LNCAP (cell line): ENCODE measurements around the gene VMA21.

Experiments used
- TF ChIP-seq, protein P1 (sequence below): fragments of 450-650 bp; IDR thresholded peaks from 2 replicates; pipeline ENCODE4 v1.5.1; 2017; ENCODE audit warnings: mild to moderate bottlenecking

Gene VMA21, protein sequence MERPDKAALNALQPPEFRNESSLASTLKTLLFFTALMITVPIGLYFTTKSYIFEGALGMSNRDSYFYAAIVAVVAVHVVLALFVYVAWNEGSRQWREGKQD

DNA sequence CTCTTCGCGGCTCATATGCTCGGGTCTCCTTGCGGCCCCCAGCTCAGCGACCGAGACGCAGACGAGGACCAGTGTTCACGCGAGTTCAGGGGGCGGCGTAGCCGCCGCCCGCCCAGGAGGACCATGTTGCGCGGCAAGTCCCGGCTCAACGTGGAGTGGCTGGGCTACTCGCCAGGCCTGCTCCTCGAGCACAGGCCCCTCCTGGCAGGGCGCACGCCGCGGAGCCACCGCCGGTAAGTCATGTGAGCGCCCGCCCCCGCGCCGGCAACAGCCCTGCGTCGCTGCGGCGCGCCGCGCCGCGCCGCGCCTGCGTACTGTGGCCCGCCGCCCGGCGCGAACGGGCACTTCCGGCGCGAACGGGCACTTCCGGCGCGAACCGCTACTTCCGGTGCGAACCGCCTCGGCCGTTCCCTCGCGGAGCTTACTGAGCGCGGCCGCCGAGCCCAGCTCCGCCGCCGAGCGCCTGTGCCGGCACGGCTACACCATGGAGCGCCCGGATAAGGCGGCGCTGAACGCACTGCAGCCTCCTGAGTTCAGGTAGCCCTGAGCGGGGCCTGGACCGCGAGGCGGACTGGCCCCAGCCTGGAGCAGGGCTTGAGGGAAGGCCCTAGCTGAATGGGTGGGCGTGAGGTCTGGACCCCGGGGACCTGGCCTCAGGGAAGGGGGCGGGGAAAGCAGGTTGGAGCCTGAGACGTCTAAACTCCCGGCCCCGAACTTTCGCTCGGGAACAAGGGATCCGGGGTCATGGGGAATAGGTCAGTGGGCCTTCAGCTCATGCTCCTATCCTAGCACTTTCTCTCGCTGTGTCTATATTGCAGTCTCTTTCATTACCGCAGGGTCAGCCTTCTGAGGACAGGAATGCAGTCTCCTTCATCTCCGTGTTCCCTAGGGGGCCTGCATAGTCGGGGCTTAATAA, at the start of gene VMA21:
Gene VMA21 (plus strand): TSS at position 382 of the 916 bp plus-strand sequence. CDS start 103 bp downstream, at position 485.
- TF ChIP-seq, protein P1, sequence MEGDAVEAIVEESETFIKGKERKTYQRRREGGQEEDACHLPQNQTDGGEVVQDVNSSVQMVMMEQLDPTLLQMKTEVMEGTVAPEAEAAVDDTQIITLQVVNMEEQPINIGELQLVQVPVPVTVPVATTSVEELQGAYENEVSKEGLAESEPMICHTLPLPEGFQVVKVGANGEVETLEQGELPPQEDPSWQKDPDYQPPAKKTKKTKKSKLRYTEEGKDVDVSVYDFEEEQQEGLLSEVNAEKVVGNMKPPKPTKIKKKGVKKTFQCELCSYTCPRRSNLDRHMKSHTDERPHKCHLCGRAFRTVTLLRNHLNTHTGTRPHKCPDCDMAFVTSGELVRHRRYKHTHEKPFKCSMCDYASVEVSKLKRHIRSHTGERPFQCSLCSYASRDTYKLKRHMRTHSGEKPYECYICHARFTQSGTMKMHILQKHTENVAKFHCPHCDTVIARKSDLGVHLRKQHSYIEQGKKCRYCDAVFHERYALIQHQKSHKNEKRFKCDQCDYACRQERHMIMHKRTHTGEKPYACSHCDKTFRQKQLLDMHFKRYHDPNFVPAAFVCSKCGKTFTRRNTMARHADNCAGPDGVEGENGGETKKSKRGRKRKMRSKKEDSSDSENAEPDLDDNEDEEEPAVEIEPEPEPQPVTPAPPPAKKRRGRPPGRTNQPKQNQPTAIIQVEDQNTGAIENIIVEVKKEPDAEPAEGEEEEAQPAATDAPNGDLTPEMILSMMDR: no peak

DNA sequence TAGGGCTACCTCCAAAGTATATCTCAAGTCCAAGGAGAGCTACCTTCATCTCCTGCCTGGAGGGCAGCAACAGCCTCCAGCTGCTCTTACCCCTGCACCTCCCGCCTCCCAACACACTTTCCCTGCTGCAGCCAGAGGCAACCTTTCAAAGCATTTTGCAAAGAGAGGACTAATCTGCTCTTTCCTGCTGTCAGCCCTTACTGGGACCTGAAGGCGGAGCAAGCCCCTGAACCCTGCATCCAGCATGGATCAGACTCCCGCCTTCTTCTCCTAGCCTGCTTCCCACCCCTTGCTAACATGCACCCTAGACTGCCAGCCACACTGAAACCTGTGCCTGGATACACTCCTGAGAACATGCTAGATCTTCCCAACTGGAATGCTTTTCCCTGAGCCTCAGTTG, 37.7 kb upstream of the VMA21 start:
- TF ChIP-seq, protein P1: no peak

DNA sequence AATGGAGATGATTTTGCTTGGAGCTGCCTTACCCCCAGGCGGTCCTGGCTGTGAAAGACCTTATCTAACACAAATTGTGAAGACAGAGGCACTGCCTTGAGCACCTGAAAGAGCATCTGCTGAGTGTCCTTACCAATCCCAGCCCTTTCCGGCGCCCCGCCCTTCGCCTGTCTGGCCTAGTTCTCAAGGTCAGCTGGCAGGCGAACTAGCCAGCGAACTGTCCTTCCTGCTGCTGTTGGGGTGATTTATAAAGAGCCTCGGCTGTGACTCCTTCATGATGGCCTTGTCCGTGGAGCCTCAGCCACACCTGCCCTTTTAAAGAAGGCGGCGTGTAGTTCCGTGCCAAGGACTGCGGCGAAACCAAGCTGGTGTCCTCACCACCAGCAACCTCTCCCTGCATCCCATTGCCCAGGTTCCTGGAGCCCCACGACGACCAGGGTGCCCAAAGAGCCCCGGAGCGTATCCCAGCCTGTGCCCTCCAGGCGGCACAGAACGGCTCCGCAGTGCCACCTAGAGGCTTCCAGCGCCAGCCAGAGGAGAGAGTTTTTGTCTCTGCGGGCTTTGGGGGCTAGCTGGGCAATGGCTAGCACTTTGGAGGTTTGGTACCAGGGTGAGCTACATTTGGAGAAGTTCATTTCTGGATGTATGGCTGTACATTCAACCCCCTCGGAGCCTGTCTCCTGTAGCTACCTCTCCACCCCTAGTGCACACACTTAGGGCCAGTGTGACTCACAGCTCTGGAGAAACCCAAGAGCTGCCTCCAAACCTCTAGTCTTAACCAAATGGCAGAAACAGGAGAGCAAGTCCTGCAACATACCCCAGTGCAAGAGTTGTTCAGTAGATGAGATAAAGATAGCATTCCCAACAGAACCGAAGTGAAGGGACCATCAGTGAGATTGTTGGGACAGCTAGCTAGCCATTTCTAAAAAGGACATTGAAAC, 36.8 kb upstream of the VMA21 start:
- TF ChIP-seq, protein P1: peak; percentile 70

DNA sequence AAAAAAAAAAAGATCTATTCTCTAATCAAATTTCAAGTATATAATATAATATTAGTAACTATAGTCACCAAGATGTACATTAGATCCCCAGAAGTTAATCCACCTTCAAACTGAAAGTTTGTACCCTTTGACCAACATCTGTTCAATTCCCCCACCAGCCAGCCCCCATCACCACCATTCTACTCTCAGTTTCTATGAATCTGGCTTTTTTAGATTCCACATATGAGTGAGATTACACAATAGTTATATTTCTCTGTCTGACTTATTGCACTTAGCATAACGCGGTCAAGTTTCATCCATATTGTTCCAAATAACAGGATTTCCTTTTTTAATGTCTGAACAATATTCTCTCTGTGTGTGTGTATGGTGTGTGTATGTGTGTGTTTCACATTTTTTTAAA, 33.7 kb upstream of the VMA21 start:
- TF ChIP-seq, protein P1: no peak

DNA sequence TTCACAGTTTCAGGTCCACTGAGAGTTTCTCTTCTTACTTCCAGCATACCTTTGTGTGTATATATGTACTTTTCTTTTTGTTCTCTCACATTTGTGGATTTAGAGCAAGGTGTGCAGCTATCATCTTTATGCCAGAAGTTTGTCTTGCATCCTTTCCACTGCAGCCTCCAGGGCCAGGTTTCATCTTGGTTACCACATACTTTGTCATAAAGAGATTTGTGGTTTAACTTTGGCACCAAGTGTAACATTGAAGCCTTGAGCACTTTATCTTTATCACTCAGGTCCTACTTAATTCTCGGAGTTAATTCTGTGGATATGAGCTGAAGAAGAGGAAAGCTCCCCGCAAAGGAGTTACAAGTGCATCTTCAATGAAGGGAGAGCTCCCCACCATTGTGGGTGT, 31.4 kb upstream of the VMA21 start:
- TF ChIP-seq, protein P1: no peak

DNA sequence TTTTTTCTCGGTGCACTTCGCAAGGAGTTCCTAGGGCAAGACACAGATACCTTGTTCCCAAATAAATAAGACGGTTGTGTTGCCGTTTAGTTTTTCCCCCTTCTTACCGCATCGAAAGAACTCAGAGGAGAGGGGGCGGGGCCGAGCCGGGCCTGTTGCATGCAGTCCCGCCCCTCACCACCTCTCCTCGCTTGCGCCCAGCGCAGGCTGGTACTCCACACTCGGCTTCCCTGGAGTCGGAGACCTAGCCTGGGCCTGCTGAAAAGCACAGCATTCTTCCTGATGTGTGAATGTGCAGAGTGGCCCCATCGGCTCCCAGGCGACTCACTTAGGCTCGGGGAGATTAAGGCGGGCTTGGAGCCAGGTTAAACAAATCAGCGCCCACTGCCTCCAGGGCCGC, 26.1 kb upstream of the VMA21 start:
- TF ChIP-seq, protein P1: no peak

DNA sequence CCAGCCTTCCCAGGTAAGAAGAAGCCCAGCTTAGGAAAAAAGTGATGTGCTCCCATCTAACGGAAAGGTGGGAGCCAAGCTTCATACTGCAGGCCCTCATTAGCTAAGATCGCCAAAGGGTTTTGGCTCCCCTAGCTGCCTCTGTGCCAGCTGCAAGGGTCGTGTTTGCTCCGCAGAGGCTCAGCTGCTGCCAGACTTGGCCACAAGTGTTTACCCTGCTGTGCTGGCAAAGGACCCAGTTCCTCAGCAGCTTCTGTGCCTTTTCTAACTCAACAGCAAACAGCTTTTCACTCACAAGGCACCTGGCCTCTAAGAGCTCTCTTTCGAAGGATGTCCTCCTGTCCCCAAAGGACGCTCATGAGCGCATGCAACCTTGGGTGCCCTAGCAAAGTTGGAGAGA, 12.2 kb upstream of the VMA21 start:
- TF ChIP-seq, protein P1: no peak
